Measurements from ENCODE around the gene EBP.

- TF ChIP-seq POLR2A (IDR thresholded peaks at IDR 0.05) (no peak), CTCF (IDR thresholded peaks at IDR 0.05) (no peak), EP300 (IDR thresholded peaks at IDR 0.05; ENCODE audit: low read depth) (no peak), POLR2AphosphoS5 (IDR thresholded peaks at IDR 0.05) (no peak)
Measured at GRCh38 chrX:48472851-48473703, 48.5 kb upstream of the EBP start.
